ENCODE data around the gene DCBLD1.

Gene DCBLD1

DNA sequence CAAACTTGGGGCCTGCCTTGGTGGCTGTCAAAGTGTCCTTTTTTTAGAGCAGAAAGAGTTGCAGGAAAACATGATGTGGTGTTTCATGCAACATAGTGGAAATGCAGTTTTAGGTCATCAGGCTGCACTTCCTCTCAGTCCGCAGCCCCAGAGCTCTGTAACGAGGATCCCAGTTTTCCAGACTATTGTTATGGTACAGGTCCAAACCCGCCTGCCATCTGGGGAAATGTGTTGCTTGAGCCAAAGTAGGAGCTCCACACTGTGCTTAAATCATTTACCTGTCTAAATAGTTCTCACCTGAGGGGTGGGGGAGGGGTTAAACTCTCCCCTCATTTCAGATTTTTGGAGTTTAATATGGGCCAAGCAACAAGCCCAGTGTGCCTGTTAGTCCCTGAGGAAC, 60.0 kb downstream of the DCBLD1 start:
- TF ChIP-seq, protein P1, sequence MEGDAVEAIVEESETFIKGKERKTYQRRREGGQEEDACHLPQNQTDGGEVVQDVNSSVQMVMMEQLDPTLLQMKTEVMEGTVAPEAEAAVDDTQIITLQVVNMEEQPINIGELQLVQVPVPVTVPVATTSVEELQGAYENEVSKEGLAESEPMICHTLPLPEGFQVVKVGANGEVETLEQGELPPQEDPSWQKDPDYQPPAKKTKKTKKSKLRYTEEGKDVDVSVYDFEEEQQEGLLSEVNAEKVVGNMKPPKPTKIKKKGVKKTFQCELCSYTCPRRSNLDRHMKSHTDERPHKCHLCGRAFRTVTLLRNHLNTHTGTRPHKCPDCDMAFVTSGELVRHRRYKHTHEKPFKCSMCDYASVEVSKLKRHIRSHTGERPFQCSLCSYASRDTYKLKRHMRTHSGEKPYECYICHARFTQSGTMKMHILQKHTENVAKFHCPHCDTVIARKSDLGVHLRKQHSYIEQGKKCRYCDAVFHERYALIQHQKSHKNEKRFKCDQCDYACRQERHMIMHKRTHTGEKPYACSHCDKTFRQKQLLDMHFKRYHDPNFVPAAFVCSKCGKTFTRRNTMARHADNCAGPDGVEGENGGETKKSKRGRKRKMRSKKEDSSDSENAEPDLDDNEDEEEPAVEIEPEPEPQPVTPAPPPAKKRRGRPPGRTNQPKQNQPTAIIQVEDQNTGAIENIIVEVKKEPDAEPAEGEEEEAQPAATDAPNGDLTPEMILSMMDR (IDR thresholded peaks at IDR 0.05; ENCODE audit: low read depth, low read length), result no peak
- H3K4me3 ChIP-seq (ENCODE audit: low read depth, low read length), result no peak overlapping the region

DNA sequence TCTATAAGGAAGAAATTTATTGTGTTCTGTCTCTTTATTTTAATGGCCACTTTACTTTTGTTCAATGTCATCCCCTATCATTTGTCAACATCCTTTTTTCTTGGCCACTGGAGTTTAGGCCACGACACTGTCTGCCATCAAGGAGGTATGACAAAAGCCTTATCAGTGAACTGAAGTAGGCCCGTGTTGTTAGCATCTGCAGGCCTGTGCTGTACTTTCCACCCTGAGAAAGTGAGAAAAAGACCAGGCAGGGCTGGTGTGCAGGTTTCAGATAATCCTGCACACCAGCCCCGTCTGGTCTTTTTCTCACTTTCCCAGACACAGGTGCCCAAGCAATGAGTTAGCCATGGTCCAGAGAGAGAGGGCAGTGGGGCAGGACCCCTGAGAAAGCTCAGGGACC, 62.2 kb downstream of the DCBLD1 start:
- no peak overlapping the region for H3K4me3 ChIP-seq (ENCODE audit: low read depth, low read length)
- TF ChIP-seq, protein P1 (IDR thresholded peaks at IDR 0.05; ENCODE audit: low read depth, low read length), result no peak

DNA sequence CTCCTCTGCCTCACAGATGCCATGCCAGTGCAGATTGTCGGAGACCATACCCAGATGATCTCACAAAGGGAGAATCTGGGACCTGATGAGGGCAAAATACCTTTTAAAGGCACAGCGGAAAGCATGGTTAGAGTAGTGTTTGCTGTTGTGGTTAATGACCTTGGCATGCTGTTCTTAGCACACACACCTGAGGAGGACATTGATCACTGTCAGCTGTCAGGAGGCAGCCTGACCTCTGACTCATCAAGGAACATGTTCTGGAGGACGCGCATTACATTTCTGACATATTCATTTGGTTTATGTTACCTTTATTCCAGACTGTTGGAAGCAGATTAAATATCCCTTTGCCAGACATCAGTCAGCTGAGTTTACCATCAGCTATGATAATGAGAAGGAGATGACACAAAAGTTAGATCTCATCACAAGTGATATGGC, 62.7 kb downstream of the DCBLD1 start:
- TF ChIP-seq, protein P1 (IDR thresholded peaks at IDR 0.05; ENCODE audit: low read depth, low read length), result no peak
- no peak overlapping the region for H3K4me3 ChIP-seq (ENCODE audit: low read depth, low read length)

- no peak overlapping the region for H3K4me3 ChIP-seq (ENCODE audit: low read depth, low read length)
- TF ChIP-seq, protein P1 (IDR thresholded peaks at IDR 0.05; ENCODE audit: low read depth, low read length), result no peak
Observed at GRCh38 chr6:117546674-117547073, 64.2 kb downstream of the DCBLD1 start.

- no peak overlapping the region for H3K4me3 ChIP-seq (ENCODE audit: low read depth, low read length)
- TF ChIP-seq, protein P1 (IDR thresholded peaks at IDR 0.05; ENCODE audit: low read depth, low read length), result no peak
Observed at GRCh38 chr6:117547688-117548621, 65.5 kb downstream of the DCBLD1 start.

DNA sequence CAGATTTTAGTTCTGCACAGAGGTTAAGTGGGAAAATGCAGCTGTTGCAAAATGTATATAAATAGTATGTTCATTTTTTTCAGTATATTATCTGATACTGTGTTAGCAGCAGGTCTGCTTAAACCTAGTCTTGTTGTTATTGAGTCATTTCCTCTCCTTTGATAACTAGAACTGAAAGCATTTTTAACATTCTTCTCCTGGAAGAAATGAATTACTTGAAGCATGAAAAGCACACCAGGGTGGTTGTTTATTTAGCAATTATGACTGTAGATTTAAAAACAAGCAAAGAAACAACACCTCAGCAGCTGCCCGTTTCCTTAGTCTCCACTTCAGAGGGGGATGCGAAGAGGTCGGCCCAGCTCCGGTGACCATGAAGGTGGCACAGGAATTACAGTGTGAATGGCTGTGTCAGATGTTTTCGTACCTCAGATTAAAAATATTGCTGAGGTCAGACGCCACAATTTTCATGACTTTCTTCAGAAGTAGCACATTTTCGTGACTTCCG, 66.4 kb downstream of the DCBLD1 start:
- TF ChIP-seq, protein P1 (IDR thresholded peaks at IDR 0.05; ENCODE audit: low read depth, low read length), result no peak

GRCh38 chr6:117549611-117550010, 67.1 kb downstream of the DCBLD1 start:
- TF ChIP-seq, protein P1 (IDR thresholded peaks at IDR 0.05; ENCODE audit: low read depth, low read length), result no peak
- no peak overlapping the region for H3K4me3 ChIP-seq (ENCODE audit: low read depth, low read length)

More for the DNA sequence above, 66.4 kb downstream of the DCBLD1 start:
- H3K4me3 ChIP-seq (ENCODE audit: low read depth, low read length), result no peak overlapping the region

All from WI38 (cell line).